ENCODE measurements around the gene ADAMTSL1.
A peak's percentile ranks its signal among the peaks of the same experiment; 100 is the strongest.

ADAMTSL1 gene

GRCh38 chr9:18608371-18608770 is 134.4 kb downstream of the ADAMTSL1 start:
- no peak for DNase-seq

GRCh38 chr9:18610956-18611355 is 137.0 kb downstream of the ADAMTSL1 start:
- DNase-seq = no peak

GRCh38 chr9:18611971-18612370 is 138.0 kb downstream of the ADAMTSL1 start:
- no peak for DNase-seq

DNA sequence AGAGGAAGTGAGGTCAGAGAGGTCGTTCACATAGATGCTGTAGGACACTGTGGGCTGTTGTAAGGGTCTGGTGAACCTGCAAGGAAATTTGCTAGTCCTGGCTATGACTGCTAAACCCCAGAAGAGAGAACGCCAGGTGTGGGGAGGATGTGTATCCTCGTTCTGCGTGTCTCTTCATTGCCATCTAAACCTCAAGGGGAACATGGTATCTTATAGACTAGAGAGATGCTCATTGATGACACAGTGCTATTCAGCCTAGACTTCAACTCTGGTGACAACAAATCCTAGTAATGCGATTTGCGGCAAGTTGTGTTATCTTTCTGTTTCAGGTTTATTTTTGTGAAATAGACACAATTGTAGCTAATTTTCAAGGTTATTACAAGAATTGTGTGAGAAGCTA is 140.2 kb downstream of the ADAMTSL1 start:
- peak; percentile 54 for DNase-seq

- no peak for DNase-seq
Observed at GRCh38 chr9:18614651-18615050, 140.7 kb downstream of the ADAMTSL1 start.

GRCh38 chr9:18616976-18617375 is 143.0 kb downstream of the ADAMTSL1 start:
- no peak for DNase-seq

DNA sequence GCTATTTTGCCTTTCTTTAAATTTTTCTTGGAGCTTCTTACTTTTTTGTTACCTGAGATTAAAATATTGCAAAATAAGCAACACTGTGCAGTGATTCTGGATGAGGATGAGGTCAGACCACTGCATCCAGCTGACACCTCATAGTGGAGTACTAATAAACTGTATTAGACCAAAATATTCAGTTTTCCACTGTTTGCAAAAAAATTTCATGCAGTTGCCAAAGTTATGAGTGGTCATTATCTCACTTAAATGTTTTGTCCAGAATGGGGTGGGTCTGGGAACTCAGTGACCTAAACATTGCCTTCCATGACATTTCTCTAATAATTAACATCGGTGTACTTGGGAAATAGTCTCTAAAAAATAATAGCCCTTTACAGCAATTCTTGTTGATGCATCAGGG is 143.8 kb downstream of the ADAMTSL1 start:
- DNase-seq = no peak

DNA sequence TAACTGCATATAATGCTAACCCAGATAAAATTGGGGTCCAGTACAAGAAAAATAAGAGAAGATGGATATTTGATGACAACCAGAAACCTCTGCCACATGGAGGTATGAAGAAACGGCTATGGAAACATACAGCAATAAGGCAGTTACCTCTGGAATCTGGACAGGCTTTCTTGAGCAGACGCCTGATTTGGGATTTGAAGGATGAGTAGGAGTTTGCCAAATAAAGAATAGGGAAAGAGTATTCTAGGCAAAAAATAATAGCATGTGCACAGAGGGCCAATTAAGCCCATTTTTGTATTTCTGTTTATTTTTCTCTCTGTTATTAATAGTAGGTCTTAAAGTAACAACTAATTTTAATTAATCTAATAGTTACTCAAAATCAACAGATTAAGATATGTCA is 144.9 kb downstream of the ADAMTSL1 start:
- DNase-seq = no peak

GRCh38 chr9:18622186-18622836 is 148.4 kb downstream of the ADAMTSL1 start:
- no peak for DNase-seq

- DNase-seq = no peak
Observed at GRCh38 chr9:18623221-18624079, 149.5 kb downstream of the ADAMTSL1 start.

DNA sequence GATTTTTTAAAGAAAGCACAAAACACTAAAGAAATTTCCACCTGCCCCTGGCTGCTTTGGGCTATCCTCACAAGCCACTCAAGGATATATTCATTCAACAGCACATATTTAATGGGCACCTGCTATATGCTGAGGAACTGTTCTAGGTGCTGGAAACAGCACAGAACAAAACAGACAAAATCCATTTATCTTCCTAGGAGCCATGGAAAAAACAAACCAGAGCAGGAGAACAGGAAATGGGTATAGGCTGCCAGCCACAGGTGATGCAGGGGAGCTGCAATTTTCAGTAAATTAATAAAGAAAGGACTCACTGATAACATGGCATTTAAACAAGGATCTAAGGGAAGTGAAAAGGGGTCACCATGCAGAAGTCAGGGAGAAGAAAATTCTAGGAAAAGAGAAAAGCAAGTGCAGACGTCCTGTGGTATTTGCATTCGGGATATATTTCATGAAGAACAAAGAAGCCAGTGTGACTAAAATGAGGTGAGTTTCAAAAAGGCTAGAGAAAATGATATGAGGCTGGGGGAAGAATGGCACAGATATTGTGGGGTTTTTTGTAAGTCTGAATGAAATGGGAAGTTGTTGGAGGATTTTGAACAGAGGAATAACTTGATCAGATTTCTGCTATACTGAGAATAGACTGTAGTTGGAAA is 152.2 kb downstream of the ADAMTSL1 start:
- no peak for DNase-seq

DNA sequence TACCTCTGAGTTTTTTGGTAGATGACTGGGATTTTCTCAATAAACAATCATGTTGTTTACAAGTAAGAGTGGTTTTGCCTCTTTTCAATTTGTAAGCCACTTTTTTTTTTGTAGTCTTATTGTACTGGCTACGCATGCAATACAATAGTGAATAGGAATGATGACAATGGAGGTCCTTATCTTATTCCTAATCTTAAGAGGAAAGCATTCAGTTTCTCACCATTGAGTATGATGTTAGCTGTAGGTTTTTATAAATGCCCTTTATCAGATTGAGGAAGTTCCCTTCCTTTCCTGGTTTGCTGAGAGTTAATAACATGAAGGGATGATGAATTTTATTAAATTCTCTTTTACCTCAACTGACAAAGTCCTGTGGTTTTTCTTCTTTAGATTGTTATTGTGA is 155.2 kb downstream of the ADAMTSL1 start:
- DNase-seq = no peak

DNA sequence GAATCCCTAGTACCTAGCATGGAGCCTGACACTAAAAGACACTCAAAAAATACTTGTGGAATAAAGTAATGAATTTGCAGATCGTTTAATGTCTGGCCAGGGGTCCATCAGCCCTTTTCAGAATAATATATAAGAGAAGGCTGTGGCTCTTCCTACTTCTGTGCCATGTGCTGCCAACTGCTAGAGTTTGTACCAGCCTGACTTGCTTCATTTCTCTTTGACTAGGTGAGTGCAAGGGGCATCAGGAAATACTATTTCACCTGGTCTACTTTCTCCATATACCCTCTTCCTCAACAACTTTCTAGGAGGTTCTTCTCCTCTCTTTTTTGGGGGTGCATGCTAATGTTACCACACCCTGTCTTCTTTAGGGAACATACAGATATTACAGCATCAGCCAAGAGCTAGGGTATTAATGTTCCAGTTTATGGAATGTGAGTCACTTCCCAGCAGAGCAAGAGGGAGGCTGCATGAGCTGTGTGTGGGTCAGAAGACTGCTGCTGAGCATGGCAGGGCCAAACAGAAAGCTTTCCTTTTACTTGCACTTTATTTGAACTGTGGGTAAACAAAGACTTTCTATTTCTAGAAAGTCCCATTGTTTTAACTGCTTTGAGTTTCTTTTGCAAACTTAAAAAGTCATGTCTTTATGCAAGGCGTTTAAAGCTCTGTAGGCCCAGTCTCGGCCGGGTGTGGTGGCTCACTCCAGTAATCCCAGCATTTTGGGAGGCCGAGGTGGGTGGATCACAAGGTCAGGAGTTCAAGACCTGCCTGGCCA is 158.9 kb downstream of the ADAMTSL1 start:
- no peak for DNase-seq

- DNase-seq = no peak
Observed at GRCh38 chr9:18636781-18637180, 162.8 kb downstream of the ADAMTSL1 start.

GRCh38 chr9:18638371-18639249 is 164.7 kb downstream of the ADAMTSL1 start:
- no peak for DNase-seq

GRCh38 chr9:18639911-18640310 is 166.0 kb downstream of the ADAMTSL1 start:
- no peak for DNase-seq

- DNase-seq = no peak
Observed at GRCh38 chr9:18658804-18659705, 185.1 kb downstream of the ADAMTSL1 start.

- DNase-seq = no peak
Observed at GRCh38 chr9:18660001-18660400, 186.0 kb downstream of the ADAMTSL1 start.

DNA sequence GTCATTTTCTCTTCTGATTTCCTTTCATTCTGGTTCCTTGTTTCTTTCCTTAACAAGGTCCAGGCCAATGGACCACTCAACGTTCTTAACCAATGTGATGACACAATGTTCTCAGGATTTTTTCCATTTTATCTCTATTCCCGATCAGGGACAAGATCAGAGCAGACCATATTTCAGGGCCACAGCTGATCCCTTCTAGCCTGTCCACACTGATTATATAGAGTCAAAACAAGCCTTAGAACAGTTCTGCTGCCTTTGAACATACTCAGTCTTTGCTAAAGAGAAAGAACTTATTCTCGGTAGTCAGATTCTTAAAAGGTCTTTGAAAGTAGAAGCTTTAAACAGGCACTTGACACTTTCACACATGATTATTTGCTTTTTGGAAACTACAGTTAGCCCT is 188.4 kb downstream of the ADAMTSL1 start:
- no peak for DNase-seq

DNA sequence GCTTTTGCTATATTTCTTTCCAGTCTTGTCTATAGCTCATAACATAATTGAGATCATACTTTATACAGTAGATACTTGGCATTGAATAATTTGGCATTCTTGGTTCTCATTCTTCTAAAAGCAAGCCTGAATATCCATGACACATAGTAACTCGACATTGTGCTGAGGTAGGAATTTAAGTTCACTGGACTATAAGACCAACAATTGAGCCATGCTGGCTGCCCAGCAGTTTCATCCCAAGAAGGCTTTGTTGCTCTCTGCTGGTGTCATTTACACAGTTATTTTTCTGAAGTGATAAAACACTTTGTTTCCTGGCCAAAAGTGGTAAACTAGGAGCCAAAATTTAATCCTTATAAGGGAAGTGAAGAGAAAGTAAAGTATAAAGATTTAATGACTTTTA is 192.0 kb downstream of the ADAMTSL1 start:
- DNase-seq = no peak

DNA sequence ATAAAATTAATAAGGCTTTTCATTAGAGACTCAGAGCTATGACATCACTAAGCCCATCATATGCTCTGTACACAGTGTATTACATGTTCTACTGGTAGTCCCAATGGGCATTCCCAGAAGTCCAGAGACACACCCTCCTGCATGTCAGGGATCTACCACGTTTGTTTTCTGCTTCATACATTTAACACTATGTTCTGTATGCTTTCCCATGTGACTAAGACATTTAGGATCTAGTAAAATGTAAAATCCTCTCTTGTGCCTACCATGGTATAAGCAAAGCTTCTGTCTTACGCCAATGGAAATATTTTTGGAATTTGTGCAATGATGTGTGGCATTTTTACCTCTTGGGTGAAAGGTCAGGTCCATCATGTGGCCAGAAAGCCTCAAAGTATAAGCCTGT is 192.4 kb downstream of the ADAMTSL1 start:
- no peak for DNase-seq
